ENCODE results near the gene RBM8A. TPM values are rescaled to one million over a fixed set of nuclear protein-coding genes. Genes with fewer than 3 reads are reported as not detected.

Gene RBM8A
- total and polyA plus RNA-seq, 2 donors (not counting 1 experiment from before 2014, with no cell fraction given) = 137 to 169 TPM

DNA sequence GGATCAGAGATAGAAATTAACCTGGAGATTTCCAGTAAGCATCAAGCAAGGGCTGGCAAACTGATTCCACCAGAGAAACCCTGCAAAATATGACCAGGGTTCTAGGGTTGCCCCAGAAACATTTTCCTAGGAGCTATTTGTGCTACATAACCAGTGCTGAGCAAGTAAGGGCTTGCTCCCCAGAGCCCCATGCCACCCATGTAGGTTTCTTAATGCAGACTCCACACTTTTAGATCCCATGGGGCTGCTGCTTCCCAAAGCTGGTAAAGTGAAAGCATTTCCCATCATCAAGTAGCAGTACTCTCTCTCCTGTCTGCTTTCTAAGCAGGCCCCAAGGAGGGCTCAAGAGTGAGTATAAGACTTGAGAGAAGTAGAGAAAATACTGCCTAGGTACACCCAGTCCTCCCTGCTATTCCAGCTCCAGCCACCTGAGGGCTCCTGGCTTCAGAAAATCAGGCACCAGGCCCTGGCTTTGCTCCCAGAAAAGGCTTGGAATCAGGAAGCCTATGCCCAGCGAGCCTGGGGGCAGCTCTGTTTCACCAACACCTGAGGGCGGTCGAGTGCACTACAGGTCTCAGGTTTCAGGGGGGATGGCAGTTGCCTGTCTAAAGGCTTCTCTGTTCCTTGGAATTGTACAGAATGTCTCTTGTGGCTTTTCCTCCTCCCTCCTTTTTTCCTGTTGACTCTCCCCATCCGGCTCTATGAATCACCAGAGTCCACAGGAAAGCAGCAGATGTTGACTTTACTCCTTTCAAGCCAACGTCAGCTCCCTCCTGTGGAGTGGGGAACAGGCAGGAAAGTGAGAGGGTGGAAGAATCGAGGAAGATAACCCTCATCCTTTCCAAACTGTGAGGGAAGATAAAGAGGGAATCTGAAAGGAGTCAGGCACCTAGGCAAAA is 35.4 kb downstream of the RBM8A start:
- Histone ChIP-seq H3K4me3 (ENCODE audit: control extremely low read depth in 1 of 5, extremely low read depth in 1 of 5, insufficient read depth in 1 of 5, low read depth in 2 of 5, low read length in 4 of 5) (no peak overlapping the region), H3K27me3 (replicated peaks in 1 of 4; ENCODE audit: control extremely low read depth in 1 of 4, control insufficient read depth in 3 of 4, insufficient read depth in 4 of 4, low read length in 3 of 4) (no peaks in the 10 kb centered on the region), H3K9me3 (ENCODE audit: control extremely low read depth in 1 of 3, control insufficient read depth in 2 of 3, insufficient read depth in 1 of 3, low read length in 2 of 3) (no peaks in the 10 kb centered on the region), H2AFZ (ENCODE audit: insufficient read depth, low read depth, low read length, poor library complexity, severe bottlenecking) (peak overlapping the region; percentile 14), H3K9ac (ENCODE audit: low read length) (no peak overlapping the region), H3K79me2 (ENCODE audit: control insufficient read depth, insufficient read depth, low read length) (no peaks in the 10 kb centered on the region), H3K36me3 (replicated peaks in 1 of 2; ENCODE audit: control extremely low read depth in 1 of 2, control insufficient read depth in 1 of 2, extremely low read depth in 1 of 2, insufficient read depth in 2 of 2, low read length in 1 of 2) (no peaks in the 10 kb centered on the region), H4K20me1 (ENCODE audit: control insufficient read depth, insufficient read depth, low read length, poor library complexity, severe bottlenecking) (no peaks in the 10 kb centered on the region), H3K4me2 (replicated peaks; ENCODE audit: low read depth, low read length, poor library complexity, severe bottlenecking) (no peak overlapping the region), H3K27ac (ENCODE audit: low read length in 2 of 2) (no peak overlapping the region), H3K4me1 (ENCODE audit: control insufficient read depth in 2 of 2, insufficient read depth in 2 of 2, low read length in 2 of 2) (no peaks in the 10 kb centered on the region)
- CTCF ChIA-PET = interaction anchor here (0.6 to 3.9 kb wide), 22 partner anchors 8 to 148 kb away, joined by 3 to 41 read pairs (median 6); partner anchors contain the start of genes HJV, ITGA10, NUDT17 and PEX11B
- Mint-ChIP-seq H3K27ac (no peak overlapping the region), H3K9me3 (ENCODE audit: insufficient read depth) (no peaks in the 10 kb centered on the region), H3K4me1 (peaks cover under 1% of the 10 kb centered on the region), H3K27me3 (no peaks in the 10 kb centered on the region), H3K4me3 (no peak overlapping the region)
- 0% methylated on average over 1 of the region's 6 CpGs for WGBS (ENCODE audit: insufficient coverage)
- TF ChIP-seq, protein P1, sequence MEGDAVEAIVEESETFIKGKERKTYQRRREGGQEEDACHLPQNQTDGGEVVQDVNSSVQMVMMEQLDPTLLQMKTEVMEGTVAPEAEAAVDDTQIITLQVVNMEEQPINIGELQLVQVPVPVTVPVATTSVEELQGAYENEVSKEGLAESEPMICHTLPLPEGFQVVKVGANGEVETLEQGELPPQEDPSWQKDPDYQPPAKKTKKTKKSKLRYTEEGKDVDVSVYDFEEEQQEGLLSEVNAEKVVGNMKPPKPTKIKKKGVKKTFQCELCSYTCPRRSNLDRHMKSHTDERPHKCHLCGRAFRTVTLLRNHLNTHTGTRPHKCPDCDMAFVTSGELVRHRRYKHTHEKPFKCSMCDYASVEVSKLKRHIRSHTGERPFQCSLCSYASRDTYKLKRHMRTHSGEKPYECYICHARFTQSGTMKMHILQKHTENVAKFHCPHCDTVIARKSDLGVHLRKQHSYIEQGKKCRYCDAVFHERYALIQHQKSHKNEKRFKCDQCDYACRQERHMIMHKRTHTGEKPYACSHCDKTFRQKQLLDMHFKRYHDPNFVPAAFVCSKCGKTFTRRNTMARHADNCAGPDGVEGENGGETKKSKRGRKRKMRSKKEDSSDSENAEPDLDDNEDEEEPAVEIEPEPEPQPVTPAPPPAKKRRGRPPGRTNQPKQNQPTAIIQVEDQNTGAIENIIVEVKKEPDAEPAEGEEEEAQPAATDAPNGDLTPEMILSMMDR (IDR thresholded peaks at IDR 0.05) = peak; percentile 72
- TF ChIP-seq EZH2 (IDR thresholded peaks at IDR 0.05; ENCODE audit: borderline replicate concordance, insufficient read depth, low read depth, low read length, poor library complexity, severe bottlenecking) = no peak
- peak; percentile 70 for ATAC-seq (ENCODE audit: low read depth)
- peak; percentile 61 for DNase-seq
- intact Hi-C loops (cut with micrococcal nuclease) = loop anchor here (1.0 kb wide), 2 partner anchors 85 to 121 kb away; no protein-coding TSS in a partner anchor
- POLR2A ChIA-PET = no interaction called here

DNA sequence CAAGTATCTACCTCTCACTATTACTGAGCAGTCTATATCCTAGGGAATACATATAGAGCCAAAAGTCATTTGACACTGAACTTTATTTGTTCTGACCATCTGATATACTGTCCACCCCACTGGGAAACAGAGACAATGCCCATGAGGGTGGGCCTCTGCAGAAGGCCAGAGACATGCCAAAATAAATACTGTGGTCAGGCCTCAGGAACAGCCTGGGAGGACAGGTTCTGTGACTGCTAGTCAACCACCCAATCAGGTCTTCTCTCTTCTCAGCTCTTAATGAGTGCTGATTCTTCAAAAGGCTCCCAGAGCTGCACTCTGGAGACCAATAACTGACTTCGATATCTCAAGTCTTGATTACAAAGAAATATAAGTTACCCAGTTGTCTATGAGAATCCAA is 36.1 kb downstream of the RBM8A start:
- intact Hi-C loops (cut with micrococcal nuclease) = loop anchor here (1.0 kb wide), 2 partner anchors 86 to 122 kb away; no protein-coding TSS in a partner anchor

More for the DNA sequence above, 36.1 kb downstream of the RBM8A start:
- H3K27me3 ChIP-seq (replicated peaks in 1 of 4; ENCODE audit: control extremely low read depth in 1 of 4, control insufficient read depth in 3 of 4, insufficient read depth in 4 of 4, low read length in 3 of 4) = no peaks in the 10 kb centered on the region
- H4K20me1 ChIP-seq (ENCODE audit: control insufficient read depth, insufficient read depth, low read length, poor library complexity, severe bottlenecking) = no peaks in the 10 kb centered on the region
- no peaks in the 10 kb centered on the region for H3K9me3 Mint-ChIP-seq (ENCODE audit: insufficient read depth)
- no peak overlapping the region for H2AFZ ChIP-seq (ENCODE audit: insufficient read depth, low read depth, low read length, poor library complexity, severe bottlenecking)
- H3K4me3 ChIP-seq (ENCODE audit: control extremely low read depth in 1 of 5, extremely low read depth in 1 of 5, insufficient read depth in 1 of 5, low read depth in 2 of 5, low read length in 4 of 5) = no peak overlapping the region
- ChIA-PET CTCF (interaction anchor here (1.1 to 3.9 kb wide), 15 partner anchors 7 to 131 kb away, joined by 3 to 41 read pairs (median 10); partner anchors contain the start of genes HJV, ITGA10, NUDT17 and PIAS3), POLR2A (no interaction called here)
- peaks cover 4% of the 10 kb centered on the region for H3K4me1 Mint-ChIP-seq
- no peak overlapping the region for H3K4me2 ChIP-seq (replicated peaks; ENCODE audit: low read depth, low read length, poor library complexity, severe bottlenecking)
- no peaks in the 10 kb centered on the region for H3K27me3 Mint-ChIP-seq
- no peak overlapping the region for H3K27ac ChIP-seq (ENCODE audit: low read length in 2 of 2)
- H3K27ac Mint-ChIP-seq = no peak overlapping the region
- no peak overlapping the region for H3K4me3 Mint-ChIP-seq
- H3K36me3 ChIP-seq (replicated peaks in 1 of 2; ENCODE audit: control extremely low read depth in 1 of 2, control insufficient read depth in 1 of 2, extremely low read depth in 1 of 2, insufficient read depth in 2 of 2, low read length in 1 of 2) = no peaks in the 10 kb centered on the region
- no peak for DNase-seq
- no peaks in the 10 kb centered on the region for H3K79me2 ChIP-seq (ENCODE audit: control insufficient read depth, insufficient read depth, low read length)
- no peak overlapping the region for H3K9ac ChIP-seq (ENCODE audit: low read length)
- no CpG with 5 or more reads among the region's 1 CpG for WGBS (ENCODE audit: insufficient coverage)
- no peaks in the 10 kb centered on the region for H3K9me3 ChIP-seq (ENCODE audit: control extremely low read depth in 1 of 3, control insufficient read depth in 2 of 3, insufficient read depth in 1 of 3, low read length in 2 of 3)
- TF ChIP-seq, protein P1 (IDR thresholded peaks at IDR 0.05) = no peak
- no peak for TF ChIP-seq EZH2 (IDR thresholded peaks at IDR 0.05; ENCODE audit: borderline replicate concordance, insufficient read depth, low read depth, low read length, poor library complexity, severe bottlenecking)
- H3K4me1 ChIP-seq (ENCODE audit: control insufficient read depth in 2 of 2, insufficient read depth in 2 of 2, low read length in 2 of 2) = peaks cover 3% of the 10 kb centered on the region in 2 donors
- no peak for ATAC-seq (ENCODE audit: low read depth)
